NCI-H2227 (cell line): ENCODE measurements around the gene SAXO1.
A peak's percentile ranks its signal among the peaks of the same experiment; 100 is the strongest.

ENCODE experiments used
- DNase-seq: peaks from one replicate; lab custom pipeline; 2025; ENCODE audit not compliant: unreplicated experiment; lab: John Stamatoyannopoulos, UW

The SAXO1 gene

DNA sequence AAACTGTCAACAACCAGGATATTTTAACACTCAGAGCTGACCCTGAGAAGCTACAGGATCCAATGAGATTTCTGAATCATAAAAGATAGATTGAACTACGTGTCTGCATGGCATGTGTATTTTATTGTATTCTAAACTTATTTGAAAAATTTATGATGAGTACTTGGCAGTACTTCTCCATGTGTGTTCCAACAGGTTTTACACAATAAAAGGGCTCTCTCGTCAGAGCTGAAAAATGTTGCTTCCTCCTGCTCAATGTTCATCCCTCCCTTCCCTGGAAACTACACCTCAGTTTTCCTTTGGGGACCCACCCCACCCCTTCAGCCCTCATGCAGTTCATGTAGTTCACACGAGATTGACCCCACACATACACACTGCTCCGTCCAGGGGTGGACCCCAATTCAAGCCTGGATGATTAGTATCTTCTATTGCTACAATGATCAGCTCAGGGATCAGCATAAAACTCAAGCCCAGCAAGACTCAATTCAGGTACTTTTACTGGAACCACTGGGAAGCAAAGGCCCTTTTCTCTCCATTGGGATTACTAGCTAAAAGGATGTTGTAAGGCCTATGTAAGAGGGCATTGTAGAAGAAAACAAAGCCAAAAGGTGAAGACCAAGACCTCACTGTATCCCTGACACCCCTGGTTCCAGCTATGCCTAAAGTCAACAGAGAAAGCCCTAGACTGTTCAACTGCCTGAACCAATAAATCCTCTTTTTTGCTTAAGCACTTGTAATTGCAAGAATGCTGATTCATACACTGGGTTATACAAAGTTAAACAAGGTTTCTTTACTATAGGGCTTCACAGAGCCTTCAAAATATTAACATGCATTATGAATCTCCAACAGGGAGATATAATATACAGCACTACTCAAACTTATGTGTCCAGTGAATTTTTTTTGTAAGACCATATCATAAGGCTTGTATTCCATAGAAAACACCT is 112.6 kb downstream of the SAXO1 start:
- no peak for DNase-seq

DNA sequence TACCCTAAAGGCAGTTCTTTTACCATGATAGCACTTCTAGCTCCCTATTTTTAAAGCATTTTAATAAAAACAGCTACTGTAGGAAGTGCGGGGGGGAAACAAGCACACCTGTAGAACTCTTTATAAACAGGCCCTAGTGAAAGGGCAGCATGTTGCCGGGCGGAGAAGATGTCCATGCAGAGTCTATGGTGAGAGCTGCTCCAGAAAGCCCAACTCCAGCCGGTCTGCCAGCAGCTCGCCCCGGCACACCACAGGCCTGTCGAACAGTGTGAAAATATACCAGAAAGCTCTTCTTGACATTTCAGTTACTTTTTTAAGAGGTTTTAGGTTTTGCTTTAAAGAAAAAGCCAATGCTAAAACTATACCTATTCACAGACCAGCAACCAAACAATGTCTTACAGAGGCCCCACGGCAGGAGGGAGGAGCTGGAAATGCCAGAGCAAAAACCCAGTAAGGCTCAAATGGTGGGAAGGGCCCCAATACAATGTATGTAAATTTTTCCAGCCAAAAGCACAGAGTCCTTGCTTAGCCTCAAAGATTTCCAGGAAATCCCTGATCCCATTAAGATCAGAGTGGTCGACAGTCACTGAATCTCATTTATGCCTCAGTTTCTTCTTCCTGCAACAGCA is 121.2 kb downstream of the SAXO1 start:
- no peak for DNase-seq

DNA sequence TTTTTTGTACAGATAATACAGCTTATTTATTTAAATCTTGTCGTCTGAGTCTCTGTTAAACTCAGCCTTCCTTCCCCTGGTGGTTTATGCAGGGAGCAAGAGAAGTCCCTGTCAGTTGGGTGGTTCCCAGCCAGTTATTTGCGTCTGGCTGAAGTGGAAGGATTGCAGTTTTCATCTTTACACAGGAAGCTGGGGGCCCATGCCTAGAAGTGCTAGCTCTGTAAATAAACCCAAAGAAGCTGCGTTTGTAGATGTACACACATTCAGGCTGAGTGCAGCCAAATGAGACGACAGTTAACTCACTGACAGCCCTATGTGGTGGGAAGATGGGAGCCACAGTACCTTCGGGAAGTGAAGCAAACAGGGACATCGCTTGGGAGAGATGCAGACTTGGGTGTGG is 122.1 kb downstream of the SAXO1 start:
- DNase-seq: peak; percentile 27

DNA sequence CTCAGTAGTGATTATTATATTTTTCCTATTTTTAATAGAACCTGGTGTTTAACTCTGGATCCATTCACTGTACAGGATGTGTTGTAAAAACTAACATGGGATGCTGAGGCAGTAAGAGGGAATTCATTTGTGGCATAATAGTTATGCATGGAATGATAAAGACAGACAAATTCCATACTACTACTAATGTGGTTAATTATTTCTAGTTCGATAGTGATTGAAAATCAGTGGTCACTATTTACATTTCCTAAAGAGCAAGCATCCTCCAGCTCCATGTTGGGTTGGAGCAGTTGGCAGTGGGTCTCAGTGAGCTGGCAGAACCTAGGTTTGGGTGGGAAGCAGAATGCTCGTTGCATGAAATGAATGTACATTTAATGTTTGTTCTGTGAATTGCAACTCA is 122.6 kb downstream of the SAXO1 start:
- DNase-seq: no peak

DNA sequence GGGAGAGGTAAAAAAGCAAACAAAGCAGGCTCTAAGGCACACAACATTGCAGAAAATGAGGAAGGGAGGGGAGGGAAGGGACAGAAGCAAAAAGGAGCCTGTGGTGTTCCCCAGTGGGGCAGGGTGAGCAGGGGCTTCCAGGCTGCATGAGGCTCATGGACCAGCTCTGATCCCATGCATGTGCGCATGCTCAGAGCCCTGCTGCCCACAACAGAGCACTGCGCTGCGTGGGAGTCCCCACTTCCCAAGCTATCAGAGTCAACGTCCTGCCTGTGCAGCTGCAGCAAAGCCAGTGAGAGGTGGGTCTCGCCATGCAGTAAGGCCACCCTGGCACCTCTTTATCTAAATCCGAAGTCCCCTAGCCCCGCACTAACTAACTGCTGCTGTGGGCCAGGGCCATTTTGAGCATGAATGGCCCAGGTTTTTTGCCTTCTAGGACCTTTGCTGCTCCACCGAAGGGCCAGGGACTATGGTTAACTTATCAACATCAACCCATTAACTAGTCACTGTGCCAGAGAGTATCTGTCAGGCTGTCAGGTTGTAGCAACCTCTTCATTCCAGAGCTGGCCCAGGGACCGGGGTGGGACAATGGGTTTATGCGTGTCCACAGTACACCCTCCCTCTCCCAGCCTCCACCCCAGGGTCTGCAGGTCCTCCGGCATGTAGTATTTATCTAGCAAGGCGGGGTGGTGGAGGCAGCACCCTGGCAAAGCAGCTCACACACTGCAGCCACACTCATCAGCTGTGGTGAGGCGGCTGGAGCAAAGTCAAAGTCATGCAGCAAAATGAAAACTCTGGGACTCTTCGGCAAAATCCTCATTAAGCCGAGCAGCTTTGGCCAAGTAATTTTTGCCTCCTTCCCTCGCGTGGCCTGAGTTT is 123.6 kb downstream of the SAXO1 start:
- no peak for DNase-seq

DNA sequence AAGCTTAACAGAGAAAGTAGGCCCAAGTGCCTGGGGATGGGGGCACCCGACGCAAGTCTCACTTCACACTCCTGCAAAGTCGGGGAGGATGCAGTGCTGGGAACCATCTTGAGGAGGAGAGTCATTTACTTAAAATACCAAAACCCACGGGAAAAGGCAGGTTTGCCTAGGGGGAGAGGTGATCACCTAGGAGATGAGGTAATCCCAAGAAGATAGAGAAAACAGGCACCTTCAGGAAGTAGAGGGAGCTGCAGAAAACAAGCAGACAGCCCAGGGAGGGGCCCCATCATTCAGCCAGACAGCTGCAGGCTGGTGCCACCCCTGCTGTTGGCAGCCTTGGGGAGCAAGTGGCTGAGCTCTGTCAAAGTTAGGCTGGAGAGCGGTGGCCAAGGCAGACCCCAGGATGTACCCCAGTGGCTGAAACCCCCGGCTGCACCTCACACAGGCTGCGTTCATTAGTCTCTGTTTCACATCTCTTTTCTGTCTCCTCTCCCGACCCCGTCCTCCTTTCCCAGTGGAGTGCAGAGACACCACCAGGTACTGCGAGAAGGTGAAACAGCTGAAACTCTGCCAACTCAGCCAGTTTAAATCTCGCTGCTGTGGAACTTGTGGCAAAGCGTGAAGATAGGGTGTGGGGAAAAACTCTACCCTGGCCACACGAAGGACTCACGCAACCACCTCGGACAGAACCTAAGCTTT is 124.9 kb downstream of the SAXO1 start:
- DNase-seq: no peak

DNA sequence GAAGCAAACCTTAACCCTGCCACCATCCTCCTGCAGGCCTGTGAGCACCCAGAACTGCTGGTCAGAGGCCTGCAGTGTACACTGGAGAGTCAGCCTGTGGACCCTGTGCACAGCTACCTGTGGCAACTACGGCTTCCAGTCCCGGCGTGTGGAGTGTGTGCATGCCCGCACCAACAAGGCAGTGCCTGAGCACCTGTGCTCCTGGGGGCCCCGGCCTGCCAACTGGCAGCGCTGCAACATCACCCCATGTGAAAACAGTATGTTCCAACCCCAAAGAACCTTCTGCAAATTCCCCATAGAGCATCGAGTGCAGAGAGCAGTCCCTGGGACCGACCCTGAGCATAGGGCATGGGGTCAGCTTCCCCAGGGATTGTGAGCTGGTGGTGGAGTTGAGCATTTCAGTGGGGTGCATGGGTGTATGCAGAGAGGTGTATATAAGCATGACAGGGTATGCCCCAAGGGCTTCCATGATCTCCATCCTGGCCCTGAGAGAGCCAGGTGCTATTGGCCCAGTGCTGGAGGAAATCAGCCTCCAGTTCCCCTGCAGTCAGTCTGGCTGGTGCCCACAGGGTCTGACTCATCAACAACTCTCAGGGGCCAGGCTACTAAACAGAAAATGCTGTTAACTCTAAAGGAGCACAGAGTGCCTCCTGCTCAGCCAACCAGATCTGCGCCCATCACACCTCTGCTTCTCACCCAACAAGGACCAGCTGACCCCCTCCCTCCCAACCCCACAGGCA is 126.2 kb downstream of the SAXO1 start:
- no peak for DNase-seq

DNA sequence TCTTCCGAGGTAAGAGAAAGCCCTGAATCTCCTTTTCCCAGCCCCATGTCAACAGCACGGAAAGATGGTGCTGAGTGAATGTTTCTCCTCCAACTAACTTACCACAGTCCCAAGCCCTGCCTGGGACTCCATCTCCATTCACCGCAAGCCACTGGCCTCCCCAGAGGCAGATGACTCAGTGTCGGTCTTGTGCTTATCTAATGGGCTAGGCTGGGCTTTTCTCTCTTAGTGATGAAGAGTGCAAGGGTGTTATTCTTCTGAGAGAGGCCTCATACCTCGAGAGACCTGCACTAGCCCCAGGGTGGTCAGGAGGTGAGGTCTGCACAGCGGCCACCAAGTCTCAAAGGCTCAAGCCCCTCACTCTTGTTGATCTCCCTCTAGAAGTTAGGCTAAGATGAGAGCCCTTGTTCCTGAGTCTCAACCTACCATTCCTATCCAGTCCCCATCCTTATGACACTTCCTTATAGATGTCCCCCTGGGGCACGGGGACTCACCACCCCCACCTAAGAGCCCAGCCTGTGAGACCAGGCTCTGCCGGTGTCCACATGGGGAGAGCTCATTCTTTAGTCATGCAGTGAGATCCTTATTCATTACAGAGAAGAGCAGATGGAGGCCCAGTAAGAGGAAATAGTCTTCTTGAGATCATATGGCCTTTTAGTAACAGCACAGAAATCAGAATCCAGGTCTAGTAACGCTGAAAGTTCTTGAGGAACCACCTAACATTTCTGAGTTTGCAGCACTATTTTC is 127.0 kb downstream of the SAXO1 start:
- DNase-seq: no peak

DNA sequence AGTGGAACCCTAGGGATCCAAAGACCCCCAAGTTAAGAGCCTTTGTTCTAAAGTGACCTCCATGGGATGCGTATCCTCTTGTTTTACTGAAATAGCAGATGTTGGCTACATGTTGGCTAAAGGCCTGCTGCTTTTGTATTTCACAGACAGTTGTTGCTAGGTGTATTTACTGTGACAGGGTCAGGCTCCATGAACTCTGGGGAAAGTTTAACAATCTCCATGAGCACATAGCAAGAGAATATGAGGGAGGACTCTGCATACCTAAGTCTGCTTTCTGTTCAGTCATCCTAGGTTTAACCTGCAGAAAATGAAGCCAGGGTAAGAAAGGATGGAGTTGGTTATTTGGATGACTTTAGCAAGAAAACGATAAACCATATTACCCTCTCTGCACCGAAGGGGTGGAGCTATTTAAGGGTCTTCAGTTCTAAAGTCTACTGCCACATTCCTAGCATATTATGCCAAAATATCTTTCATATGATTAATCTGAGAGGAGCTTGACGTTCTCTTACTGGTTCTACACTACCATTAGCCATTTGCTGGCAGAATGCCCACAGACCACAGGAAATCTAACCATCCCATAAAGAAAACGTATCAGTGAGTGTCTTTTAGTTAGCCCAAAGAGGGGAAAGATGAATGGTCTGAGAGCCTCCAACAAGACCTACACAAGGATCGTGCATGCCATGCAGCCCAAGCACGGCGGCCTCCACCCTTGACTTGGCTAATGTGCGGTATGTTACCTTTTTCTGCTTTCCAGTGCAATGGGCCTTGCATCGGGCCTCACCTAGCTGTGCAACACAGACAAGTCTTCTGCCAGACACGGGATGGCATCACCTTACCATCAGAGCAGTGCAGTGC is 127.8 kb downstream of the SAXO1 start:
- no peak for DNase-seq

DNA sequence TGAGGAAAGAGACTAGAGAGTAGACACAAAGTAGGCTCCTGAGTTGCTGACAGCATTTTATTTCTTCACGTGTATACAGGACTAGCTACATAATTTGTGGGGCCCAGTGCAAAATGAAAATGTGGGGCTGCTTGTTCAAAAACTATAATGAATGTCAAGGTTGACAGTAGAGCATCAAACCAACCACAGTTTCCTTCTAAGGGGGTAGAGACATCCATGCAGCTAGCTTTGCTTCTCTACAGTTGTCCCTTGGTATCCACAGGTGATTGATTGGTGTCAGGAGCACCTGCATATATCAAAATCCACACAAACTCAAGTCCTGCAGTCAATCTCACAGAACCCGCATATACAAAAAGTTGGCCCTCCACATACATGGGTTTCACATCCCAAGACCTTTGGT is 129.6 kb downstream of the SAXO1 start:
- no peak for DNase-seq

DNA sequence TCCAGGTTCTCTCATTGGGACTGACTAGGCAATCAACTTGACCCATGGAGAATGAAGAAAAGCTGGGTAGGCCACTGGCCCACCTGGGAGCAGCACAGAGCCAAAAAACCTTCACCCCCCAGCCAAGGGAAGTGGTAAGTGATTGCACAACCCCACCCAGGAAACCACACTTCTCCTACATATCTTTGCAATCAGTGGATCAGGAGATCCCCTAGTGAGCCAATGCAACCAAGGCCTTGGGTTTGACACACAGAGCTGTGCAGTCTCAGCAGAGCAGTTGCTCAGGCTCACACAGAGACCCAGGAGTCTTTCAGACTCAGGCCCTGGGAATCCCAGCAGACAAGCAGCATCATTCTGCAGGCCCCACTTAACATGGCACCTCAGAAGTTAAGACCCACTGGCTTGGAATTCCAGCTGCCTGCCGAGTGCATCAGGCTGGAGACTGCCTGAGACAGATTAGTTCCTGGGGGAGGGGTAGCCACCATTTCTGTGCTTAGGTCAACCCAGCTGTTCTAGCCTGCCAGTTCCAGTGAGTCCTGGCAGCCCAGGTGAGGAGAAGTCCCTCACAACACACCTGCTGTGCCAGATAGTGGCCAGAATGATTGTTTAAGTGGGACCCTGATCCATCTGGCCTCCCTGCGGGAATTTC is 136.4 kb downstream of the SAXO1 start:
- no peak for DNase-seq

DNA sequence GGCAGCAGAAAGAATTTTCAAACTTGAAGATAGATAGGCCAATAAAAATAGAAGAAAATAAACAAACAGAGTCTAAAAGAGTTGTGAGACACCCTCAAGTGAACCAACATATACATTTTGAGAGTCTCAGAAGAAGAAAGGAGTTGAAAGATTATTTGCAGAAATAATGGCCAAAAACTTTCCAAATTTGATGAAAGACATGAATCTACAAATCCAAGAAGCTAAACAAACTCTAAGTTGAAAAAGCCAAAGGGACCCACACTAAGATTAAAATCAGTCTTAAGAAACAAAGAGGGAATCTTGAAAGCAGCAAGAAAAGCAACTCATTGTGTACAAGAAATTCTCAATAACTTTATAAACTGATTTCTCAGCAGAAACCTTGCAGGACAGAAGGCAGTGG is 137.0 kb downstream of the SAXO1 start:
- DNase-seq: no peak

DNA sequence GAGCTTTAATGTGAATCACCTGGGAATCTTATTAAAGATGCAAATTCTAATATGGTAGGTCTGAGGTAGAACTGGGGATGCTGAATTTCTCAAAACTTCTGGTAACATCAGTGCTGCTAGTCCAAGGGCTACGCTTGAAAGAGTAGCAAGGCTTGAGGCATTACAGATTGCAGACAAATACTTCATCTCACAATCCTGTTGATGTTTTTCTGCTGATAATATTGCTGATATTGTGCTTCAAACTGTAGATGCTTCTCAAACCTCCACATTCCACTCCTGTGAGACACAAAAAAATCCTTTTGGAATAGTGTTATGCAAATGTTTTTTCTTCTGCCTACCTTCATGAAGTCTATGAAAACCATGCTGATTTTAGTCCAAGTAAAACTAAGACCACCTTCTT is 139.5 kb downstream of the SAXO1 start:
- no peak for DNase-seq

DNA sequence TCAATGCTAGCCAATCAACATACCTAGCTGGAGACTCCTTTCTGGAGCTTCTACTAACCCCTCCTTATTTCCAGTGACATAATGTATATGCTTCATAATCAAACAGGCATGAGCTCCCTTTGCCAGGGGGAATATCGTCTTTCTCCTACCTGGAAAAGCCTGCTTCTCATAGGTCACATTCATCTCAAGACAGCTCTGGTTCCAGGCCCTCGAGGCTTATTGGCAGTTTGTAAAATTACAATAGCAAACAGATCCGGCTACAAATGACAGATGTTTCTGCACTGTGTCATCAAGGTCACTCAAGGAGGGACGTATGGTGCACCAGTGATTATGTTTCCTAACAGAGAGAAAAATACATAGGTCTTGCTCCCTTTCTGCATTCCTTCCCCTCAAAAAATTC is 140.0 kb downstream of the SAXO1 start:
- DNase-seq: no peak

DNA sequence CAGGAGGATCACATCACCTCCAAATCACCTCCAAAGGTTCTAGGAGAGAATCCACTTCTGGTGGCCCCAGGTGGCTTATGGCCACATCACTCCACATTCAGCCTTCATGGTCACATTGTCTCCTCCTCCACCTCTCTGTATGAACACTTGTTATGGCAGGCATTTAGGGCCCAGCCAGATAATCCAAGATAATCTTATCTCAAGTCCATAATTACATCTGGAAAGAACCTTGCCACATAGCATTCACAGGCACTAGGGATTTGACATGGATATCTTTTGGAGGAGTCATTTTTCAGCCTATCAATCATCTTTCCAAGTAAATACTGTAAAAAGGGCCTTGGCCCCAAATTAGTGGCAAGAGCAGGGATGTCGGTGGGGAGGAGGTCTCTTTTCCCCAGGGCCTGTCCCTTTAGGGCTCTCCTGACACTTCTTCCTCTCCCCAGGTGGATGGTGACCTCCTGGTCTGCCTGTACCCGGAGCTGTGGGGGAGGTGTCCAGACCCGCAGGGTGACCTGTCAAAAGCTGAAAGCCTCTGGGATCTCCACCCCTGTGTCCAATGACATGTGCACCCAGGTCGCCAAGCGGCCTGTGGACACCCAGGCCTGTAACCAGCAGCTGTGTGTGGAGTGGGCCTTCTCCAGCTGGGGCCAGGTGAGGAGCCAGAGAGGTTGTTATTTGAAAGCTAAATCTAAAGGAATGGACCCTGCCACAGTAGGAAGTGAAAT is 140.9 kb downstream of the SAXO1 start:
- DNase-seq: no peak

DNA sequence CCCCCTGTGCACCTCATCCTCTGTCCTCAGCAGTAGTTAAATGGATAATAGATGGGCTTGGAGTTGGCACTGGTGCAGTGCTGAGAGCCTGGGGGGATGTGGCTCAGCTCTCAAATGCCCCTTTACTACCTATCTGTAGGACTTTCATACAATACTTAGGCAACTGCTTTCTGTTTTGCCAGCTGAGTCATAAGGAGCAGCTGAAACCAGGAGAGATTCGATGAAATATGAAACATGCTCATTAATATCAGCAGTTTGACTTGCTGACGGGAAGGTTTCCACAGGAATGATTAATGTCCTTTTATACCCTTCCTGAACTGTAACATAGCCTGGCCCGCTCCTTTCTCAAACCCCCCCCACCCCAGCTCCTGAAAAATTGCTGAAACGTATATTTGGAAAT is 142.6 kb downstream of the SAXO1 start:
- no peak for DNase-seq

DNA sequence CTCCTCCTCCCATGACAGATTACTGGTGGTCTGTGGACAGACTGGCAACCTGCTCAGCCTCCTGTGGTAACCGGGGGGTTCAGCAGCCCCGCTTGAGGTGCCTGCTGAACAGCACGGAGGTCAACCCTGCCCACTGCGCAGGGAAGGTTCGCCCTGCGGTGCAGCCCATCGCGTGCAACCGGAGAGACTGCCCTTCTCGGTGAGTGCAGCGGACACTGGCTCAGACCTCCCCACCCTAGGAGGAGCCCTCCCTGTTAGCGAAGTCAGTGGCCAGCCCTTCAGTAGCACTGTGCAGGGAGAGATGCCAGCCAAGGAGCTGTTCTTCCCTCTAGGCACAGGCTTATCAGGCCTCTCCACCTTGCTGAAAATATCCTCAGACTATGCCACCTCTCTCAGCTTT is 143.5 kb downstream of the SAXO1 start:
- DNase-seq: no peak

DNA sequence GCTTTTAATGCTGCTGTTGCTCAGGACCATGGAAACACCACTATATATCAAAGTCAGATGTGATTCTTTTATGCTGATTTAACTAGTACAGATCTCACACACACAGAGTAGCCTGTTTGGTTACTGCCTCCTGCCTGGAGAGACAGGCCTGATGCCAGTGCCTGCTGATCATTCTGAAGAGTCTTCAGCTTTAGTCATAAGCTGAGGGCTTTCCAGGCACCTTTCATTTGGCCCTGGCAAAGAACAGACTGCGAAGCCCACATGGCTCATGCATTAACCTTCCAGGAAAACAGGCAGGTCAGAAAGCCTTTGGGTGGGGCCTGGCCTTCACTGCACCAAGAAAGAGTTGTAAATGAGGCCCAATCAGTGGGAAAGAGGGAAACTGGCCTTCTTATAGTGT is 144.7 kb downstream of the SAXO1 start:
- no peak for DNase-seq
